Activated naive CD4-positive, alpha-beta T cell treated with anti-CD3 and anti-CD28 coated beads, Interleukin-2, amount 50 U/mL, for 24 hours (primary cell): ENCODE measurements around the gene PRKN.

ENCODE experiments used
- H3K27ac Mint-ChIP-seq: one replicate; pipeline ENCODE4 v1.8.0; 2021; ENCODE audit warnings: mild to moderate bottlenecking, mixed read lengths
- H3K27me3 Mint-ChIP-seq: one replicate; pipeline ENCODE4 v1.8.0; 2021; ENCODE audit warnings: mixed read lengths
- H3K36me3 Mint-ChIP-seq: one replicate; pipeline ENCODE4 v1.8.0; 2021; ENCODE audit warnings: mixed read lengths
- H3K4me1 Mint-ChIP-seq: one replicate; pipeline ENCODE4 v1.8.0; 2021; ENCODE audit warnings: mixed read lengths
- H3K4me3 Mint-ChIP-seq: one replicate; pipeline ENCODE4 v1.8.0; 2021; ENCODE audit warnings: mild to moderate bottlenecking, mixed read lengths
- H3K9me3 Mint-ChIP-seq: one replicate; pipeline ENCODE4 v1.8.0; 2021; ENCODE audit warnings: mixed read lengths

PRKN gene

DNA sequence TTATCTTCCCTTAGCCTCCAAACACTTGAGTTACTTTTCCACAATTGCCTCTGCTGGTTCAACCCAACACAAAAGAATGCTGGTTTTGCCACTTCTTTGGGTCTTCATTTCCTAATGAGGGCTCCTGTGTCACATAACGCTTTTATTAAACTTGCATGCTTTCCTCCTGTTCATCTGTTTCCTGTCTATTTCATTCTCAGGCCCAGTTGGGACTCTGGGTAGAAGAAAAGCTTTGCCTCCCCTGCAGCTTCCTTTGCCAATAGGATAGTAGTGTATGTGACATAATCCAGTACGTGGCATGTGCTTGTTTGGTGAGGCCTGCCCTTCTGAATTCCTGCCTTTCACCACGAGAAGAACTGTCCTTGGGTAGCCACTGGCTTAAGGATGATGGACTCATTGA, 924.4 kb downstream of the PRKN start:
- H3K9me3 Mint-ChIP-seq, result no peaks in the 10 kb centered on the region
- H3K4me1 Mint-ChIP-seq, result no peaks in the 10 kb centered on the region
- H3K36me3 Mint-ChIP-seq, result no peaks in the 10 kb centered on the region
- H3K27me3 Mint-ChIP-seq, result no peaks in the 10 kb centered on the region
- no peak overlapping the region for H3K4me3 Mint-ChIP-seq
- no peak overlapping the region for H3K27ac Mint-ChIP-seq

GRCh38 chr6:161802231-161802630, 925.3 kb downstream of the PRKN start:
- no peak overlapping the region for H3K4me3 Mint-ChIP-seq

GRCh38 chr6:161798844-161799394, 928.6 kb downstream of the PRKN start:
- no peaks in the 10 kb centered on the region for H3K36me3 Mint-ChIP-seq
- no peaks in the 10 kb centered on the region for H3K9me3 Mint-ChIP-seq
- no peaks in the 10 kb centered on the region for H3K4me1 Mint-ChIP-seq
- no peaks in the 10 kb centered on the region for H3K27me3 Mint-ChIP-seq
- no peak overlapping the region for H3K27ac Mint-ChIP-seq
- H3K4me3 Mint-ChIP-seq, result no peak overlapping the region

More at GRCh38 chr6:161802231-161802630, 925.3 kb downstream of the PRKN start:
- no peaks in the 10 kb centered on the region for H3K4me1 Mint-ChIP-seq
- H3K27me3 Mint-ChIP-seq, result no peaks in the 10 kb centered on the region
- H3K36me3 Mint-ChIP-seq, result no peaks in the 10 kb centered on the region
- no peaks in the 10 kb centered on the region for H3K9me3 Mint-ChIP-seq
- no peak overlapping the region for H3K27ac Mint-ChIP-seq

DNA sequence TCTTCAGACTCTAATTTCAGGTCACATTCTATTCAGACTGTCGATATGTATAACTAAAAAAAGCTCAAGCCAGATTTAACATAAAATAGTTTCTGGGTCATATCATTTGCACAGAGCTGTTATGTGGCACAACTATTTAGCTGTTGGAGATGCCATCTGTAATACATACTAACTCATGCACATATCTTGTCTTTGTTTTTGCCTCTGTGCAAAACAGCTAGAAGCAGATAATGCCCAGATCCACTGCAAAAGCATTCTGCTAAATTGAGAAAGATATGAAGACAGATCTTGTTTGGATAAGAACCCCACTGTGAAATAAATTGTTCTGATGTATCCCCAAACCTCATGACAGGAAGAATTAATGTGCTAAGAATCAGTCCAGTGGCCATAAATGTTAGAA, 930.9 kb downstream of the PRKN start:
- Mint-ChIP-seq H3K36me3 (peaks cover 8% of the 10 kb centered on the region), H3K27ac (no peak overlapping the region), H3K9me3 (peaks cover 8% of the 10 kb centered on the region), H3K4me1 (no peaks in the 10 kb centered on the region), H3K4me3 (no peak overlapping the region), H3K27me3 (no peaks in the 10 kb centered on the region)

GRCh38 chr6:161792851-161793493, 934.6 kb downstream of the PRKN start:
- H3K36me3 Mint-ChIP-seq, result peaks cover 15% of the 10 kb centered on the region
- no peak overlapping the region for H3K27ac Mint-ChIP-seq
- no peaks in the 10 kb centered on the region for H3K27me3 Mint-ChIP-seq
- no peak overlapping the region for H3K4me3 Mint-ChIP-seq
- H3K4me1 Mint-ChIP-seq, result no peaks in the 10 kb centered on the region
- peaks cover 8% of the 10 kb centered on the region for H3K9me3 Mint-ChIP-seq

- Mint-ChIP-seq H3K4me1 (no peaks in the 10 kb centered on the region), H3K9me3 (peaks cover 8% of the 10 kb centered on the region), H3K36me3 (peaks cover 19% of the 10 kb centered on the region), H3K27me3 (no peaks in the 10 kb centered on the region), H3K27ac (no peak overlapping the region), H3K4me3 (no peak overlapping the region)
Observed at GRCh38 chr6:161788531-161788930, 939.0 kb downstream of the PRKN start.

GRCh38 chr6:161772176-161772575, 955.4 kb downstream of the PRKN start:
- H3K27me3 Mint-ChIP-seq, result no peaks in the 10 kb centered on the region
- H3K9me3 Mint-ChIP-seq, result no peaks in the 10 kb centered on the region
- no peaks in the 10 kb centered on the region for H3K36me3 Mint-ChIP-seq
- no peaks in the 10 kb centered on the region for H3K4me1 Mint-ChIP-seq
- no peak overlapping the region for H3K4me3 Mint-ChIP-seq
- no peak overlapping the region for H3K27ac Mint-ChIP-seq

DNA sequence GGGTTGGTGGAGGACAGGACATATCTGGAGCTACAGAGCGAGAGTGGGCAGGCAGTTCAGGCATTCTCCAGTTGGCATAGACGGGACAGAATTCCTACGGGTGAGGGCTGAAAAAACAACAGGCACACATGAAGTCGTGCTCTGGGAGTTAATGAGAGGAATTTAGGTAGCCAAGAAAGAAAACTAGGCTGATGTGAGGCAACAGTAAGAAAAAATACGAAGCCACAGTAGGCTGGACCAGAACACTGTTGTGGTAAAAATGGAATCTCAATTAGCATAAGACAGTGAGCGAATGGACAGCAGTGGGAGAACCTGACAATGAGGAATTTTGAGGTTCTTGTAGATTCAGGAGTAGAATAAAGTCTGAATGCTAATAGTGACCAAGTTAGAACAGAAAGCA, 965.6 kb downstream of the PRKN start:
- Mint-ChIP-seq H3K27ac (no peak overlapping the region), H3K27me3 (no peaks in the 10 kb centered on the region), H3K4me1 (no peaks in the 10 kb centered on the region), H3K36me3 (no peaks in the 10 kb centered on the region), H3K9me3 (no peaks in the 10 kb centered on the region), H3K4me3 (no peak overlapping the region)

GRCh38 chr6:161755080-161755479, 972.5 kb downstream of the PRKN start:
- Mint-ChIP-seq H3K27me3 (no peaks in the 10 kb centered on the region), H3K9me3 (no peaks in the 10 kb centered on the region), H3K36me3 (no peaks in the 10 kb centered on the region), H3K4me3 (no peak overlapping the region), H3K27ac (no peak overlapping the region), H3K4me1 (no peaks in the 10 kb centered on the region)

- Mint-ChIP-seq H3K36me3 (no peaks in the 10 kb centered on the region), H3K4me1 (no peaks in the 10 kb centered on the region), H3K27ac (no peak overlapping the region), H3K4me3 (no peak overlapping the region), H3K9me3 (no peaks in the 10 kb centered on the region), H3K27me3 (no peaks in the 10 kb centered on the region)
Observed at GRCh38 chr6:161750686-161751085, 976.9 kb downstream of the PRKN start.

GRCh38 chr6:161749576-161749975, 978.0 kb downstream of the PRKN start:
- H3K36me3 Mint-ChIP-seq, result no peaks in the 10 kb centered on the region
- H3K27ac Mint-ChIP-seq, result no peak overlapping the region
- H3K9me3 Mint-ChIP-seq, result no peaks in the 10 kb centered on the region
- no peaks in the 10 kb centered on the region for H3K27me3 Mint-ChIP-seq
- no peaks in the 10 kb centered on the region for H3K4me1 Mint-ChIP-seq
- no peak overlapping the region for H3K4me3 Mint-ChIP-seq

DNA sequence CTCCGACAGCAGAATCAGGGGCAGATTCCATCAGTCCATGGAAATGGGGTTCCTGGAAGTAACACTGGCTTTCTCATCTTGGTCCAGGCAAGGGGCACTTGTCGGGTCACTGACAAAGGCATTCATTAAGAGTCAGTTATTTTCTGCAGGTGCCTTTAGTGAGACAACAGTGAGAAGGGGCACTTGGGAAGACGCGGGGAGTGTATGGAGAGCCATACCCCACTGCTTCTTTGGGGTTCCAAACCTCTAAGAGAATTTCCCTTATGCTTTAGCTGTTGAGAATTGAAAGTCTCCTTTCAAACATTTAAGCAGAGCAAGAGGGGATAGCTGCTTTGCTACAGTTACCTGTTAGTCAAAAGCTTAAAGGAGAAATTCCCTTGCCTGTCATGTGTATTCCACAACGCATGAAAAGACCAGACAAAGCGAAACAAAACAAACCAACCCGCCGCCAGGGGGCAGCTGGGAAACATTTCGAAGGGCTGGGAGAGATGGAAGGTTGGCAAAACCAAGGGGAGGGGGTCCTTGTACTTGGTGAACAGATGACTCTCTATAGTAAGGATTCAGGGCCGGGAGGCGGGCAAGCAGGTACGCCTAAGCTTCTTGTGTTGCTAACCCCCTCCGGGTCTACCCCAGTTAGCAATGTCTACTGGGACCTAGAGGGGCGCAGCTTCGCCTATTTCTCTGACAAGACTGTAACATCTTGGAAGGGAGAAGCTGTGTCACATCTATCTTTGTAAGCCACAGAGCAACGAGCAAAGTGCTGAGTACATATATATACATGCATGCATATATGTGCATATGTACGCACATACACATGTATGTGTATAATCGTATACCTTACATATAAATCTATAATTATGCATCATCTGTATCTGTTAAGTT, 978.8 kb downstream of the PRKN start:
- Mint-ChIP-seq H3K4me1 (no peaks in the 10 kb centered on the region), H3K4me3 (no peak overlapping the region), H3K9me3 (no peaks in the 10 kb centered on the region), H3K27me3 (no peaks in the 10 kb centered on the region), H3K27ac (no peak overlapping the region), H3K36me3 (no peaks in the 10 kb centered on the region)

- Mint-ChIP-seq H3K27me3 (no peaks in the 10 kb centered on the region), H3K4me1 (no peaks in the 10 kb centered on the region), H3K36me3 (no peaks in the 10 kb centered on the region), H3K4me3 (no peak overlapping the region), H3K27ac (no peak overlapping the region), H3K9me3 (no peaks in the 10 kb centered on the region)
Observed at GRCh38 chr6:161747506-161747905, 980.1 kb downstream of the PRKN start.

- Mint-ChIP-seq H3K27me3 (no peaks in the 10 kb centered on the region), H3K36me3 (no peaks in the 10 kb centered on the region), H3K4me1 (no peaks in the 10 kb centered on the region), H3K9me3 (no peaks in the 10 kb centered on the region), H3K4me3 (no peak overlapping the region), H3K27ac (no peak overlapping the region)
Observed at GRCh38 chr6:161745594-161746141, 981.9 kb downstream of the PRKN start.

DNA sequence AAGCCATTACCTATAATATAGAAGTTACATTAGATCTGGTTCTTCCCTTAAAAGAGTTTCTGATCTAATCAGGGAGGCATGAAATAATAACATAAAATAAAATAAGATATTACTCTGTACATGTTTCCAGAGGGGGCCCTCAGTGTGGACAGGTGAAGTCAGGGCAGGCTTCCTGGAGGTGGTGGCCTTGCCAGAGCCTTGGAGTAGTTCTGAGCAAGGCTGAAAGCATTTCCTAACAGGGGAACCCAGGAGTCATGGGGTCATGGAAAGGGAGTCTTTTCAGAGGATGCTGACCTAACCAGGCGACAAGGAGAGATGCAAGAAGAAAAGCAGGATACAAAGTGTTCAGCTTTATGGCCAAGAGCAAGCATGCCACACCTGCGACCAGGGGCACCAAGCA, 982.4 kb downstream of the PRKN start:
- Mint-ChIP-seq H3K27ac (no peak overlapping the region), H3K9me3 (no peaks in the 10 kb centered on the region), H3K36me3 (no peaks in the 10 kb centered on the region), H3K27me3 (no peaks in the 10 kb centered on the region), H3K4me1 (no peaks in the 10 kb centered on the region), H3K4me3 (no peak overlapping the region)
